Memory B cell (primary cell): ENCODE results near the gene ERBB4.
A peak's percentile ranks its signal among the peaks of the same experiment; 100 is the strongest.

Experiments used
- ATAC-seq: fragments of 150-1000 bp; cut with Tn5 transposase; 2 replicates; pipeline ENCODE4 v1.10.0; 2021; ENCODE audit warnings: low read depth, mild to moderate bottlenecking, moderate library complexity
- DNase-seq, 2 donors: peaks; one replicate each; pipeline ENCODE4 v3.0.0; 2022; ENCODE audit warnings: low spot score in 2 of 2
- H3K27ac Mint-ChIP-seq: one replicate; pipeline ENCODE4 v1.8.0; 2022; ENCODE audit warnings: mild to moderate bottlenecking, moderate library complexity, mixed read lengths
- H3K27me3 Mint-ChIP-seq: one replicate; pipeline ENCODE4 v1.8.0; 2022; ENCODE audit warnings: mixed read lengths
- H3K36me3 Mint-ChIP-seq: one replicate; pipeline ENCODE4 v1.8.0; 2022; ENCODE audit warnings: mild to moderate bottlenecking, mixed read lengths
- H3K4me1 Mint-ChIP-seq: one replicate; pipeline ENCODE4 v1.8.0; 2022; ENCODE audit warnings: mixed read lengths
- H3K4me3 Mint-ChIP-seq: one replicate; pipeline ENCODE4 v1.8.0; 2022; ENCODE audit warnings: mild to moderate bottlenecking, moderate library complexity, mixed read lengths
- H3K9me3 Mint-ChIP-seq: one replicate; pipeline ENCODE4 v1.8.0; 2022; ENCODE audit warnings: mixed read lengths

ERBB4 gene

GRCh38 chr2:211447548-211447947 is 1091.1 kb downstream of the ERBB4 start:
- ATAC-seq (peak; percentile 52), DNase-seq (no peak)
- H3K9me3 Mint-ChIP-seq = peaks cover 2% of the 10 kb centered on the region
- H3K27me3 Mint-ChIP-seq = no peaks in the 10 kb centered on the region
- no peaks in the 10 kb centered on the region for H3K36me3 Mint-ChIP-seq
- H3K27ac Mint-ChIP-seq = no peak overlapping the region
- peaks cover 6% of the 10 kb centered on the region for H3K4me1 Mint-ChIP-seq
- H3K4me3 Mint-ChIP-seq = no peak overlapping the region

DNA sequence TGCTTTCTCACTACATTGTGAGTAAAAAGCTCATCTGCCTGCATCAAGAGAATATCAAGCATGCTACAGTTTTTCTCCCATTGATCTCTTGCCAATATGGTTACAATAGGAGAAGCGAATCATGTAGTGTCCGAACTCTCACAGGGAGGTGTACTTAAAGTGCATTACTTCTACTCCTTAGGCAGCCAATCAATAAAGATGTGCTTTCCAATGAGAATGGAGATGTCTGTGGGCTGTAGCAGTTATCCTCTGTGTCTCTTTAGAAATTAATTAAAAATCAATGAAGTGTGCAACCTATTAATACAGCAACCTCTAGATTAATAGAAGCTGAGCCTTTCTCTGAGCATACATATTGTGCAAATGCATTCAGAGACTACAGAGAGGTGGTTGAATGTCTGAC is 1098.5 kb downstream of the ERBB4 start:
- Mint-ChIP-seq H3K9me3 (no peaks in the 10 kb centered on the region), H3K36me3 (no peaks in the 10 kb centered on the region), H3K4me3 (no peak overlapping the region), H3K27me3 (no peaks in the 10 kb centered on the region), H3K4me1 (no peaks in the 10 kb centered on the region), H3K27ac (no peak overlapping the region)
- ATAC-seq (no peak), DNase-seq (no peak)

DNA sequence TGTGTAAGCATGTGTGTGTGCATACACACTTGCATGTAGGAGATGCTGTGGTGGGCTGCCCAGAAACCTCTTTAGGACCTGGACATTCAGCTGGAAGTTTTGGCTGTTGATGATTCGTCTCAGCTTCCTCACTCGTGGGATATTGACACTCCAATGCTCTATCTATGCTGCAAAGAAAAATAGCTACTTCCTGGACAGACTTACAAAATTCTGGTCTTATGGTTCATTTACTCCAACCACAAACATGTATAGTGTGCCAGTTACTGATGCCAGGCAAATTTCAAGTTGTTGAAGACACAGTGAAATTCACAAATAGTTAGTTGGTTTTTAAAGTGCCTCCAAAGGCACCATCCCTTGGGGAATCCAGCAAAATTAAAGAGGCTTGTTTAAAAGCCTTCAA is 1099.6 kb downstream of the ERBB4 start:
- Mint-ChIP-seq H3K4me1 (no peaks in the 10 kb centered on the region), H3K27ac (no peak overlapping the region), H3K27me3 (no peaks in the 10 kb centered on the region), H3K36me3 (no peaks in the 10 kb centered on the region), H3K9me3 (no peaks in the 10 kb centered on the region), H3K4me3 (no peak overlapping the region)
- no peak for DNase-seq
- ATAC-seq = no peak

DNA sequence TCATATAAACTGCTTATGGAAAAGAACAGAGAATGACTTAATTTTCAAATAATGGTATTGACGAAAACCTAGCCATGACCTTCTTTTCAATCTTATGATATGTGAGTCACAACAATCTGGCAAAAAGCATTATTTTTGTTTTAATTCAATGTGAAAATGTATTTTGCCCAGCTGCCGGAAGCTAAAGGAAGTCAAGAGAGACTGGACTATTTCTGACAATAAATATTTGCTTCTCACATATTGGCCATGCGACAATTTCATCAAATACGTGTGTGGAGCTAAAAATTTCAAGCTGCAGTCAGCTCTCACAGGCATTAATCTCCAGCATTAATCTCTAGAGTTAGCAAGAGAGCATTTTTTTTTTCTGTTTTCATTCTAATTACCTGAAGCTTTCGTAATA is 1101.2 kb downstream of the ERBB4 start:
- Mint-ChIP-seq H3K27me3 (no peaks in the 10 kb centered on the region), H3K4me1 (no peaks in the 10 kb centered on the region), H3K4me3 (no peak overlapping the region), H3K36me3 (no peaks in the 10 kb centered on the region), H3K27ac (no peak overlapping the region), H3K9me3 (peaks cover 4% of the 10 kb centered on the region)
- DNase-seq (no peak), ATAC-seq (no peak)

- Mint-ChIP-seq H3K36me3 (no peaks in the 10 kb centered on the region), H3K4me1 (no peaks in the 10 kb centered on the region), H3K9me3 (peaks cover 4% of the 10 kb centered on the region), H3K27me3 (no peaks in the 10 kb centered on the region), H3K4me3 (no peak overlapping the region), H3K27ac (no peak overlapping the region)
- ATAC-seq (no peak), DNase-seq (no peak)
These were observed 1102.4 kb downstream of the ERBB4 start for GRCh38 chr2:211436182-211436581.

DNA sequence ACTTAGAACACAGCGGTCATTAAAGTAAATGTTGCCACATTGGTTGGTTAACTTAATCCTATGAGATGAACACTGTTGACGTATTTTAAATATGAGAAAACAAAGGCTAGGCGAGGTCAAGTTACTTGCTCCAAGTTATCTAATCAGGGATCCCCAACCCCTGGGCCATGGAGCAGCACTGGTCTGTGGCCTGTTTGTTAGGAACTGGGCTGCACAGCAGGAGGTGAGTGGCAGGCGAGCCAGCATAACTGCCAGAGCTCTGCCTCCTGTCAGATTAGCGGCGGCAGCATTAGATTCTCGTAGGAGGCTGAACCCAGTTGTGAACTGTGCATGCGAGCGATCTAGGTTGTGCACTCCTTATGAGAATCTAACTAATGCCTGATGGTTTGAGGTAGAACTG is 1103.3 kb downstream of the ERBB4 start:
- Mint-ChIP-seq H3K36me3 (no peaks in the 10 kb centered on the region), H3K27ac (no peak overlapping the region), H3K4me3 (no peak overlapping the region), H3K9me3 (peaks cover 4% of the 10 kb centered on the region), H3K4me1 (no peaks in the 10 kb centered on the region), H3K27me3 (no peaks in the 10 kb centered on the region)
- ATAC-seq (no peak), DNase-seq (no peak)

DNA sequence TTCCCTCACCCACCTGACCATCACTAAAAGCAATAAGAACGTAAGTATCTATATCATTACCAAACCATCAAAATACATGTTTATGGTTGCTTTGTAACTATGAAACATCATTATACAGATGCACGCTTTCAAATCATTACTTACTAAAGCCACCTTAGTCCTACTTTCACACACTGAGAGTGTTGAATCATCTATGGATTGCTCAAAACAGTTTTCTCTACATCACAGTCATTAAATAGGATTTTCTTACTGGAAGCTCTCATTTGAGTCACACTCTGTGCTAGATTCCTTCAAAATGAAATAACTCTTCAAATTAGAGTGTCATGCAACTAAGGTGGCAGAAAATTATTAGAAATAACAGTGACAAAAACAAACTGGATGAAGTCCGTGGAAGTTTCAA is 1103.8 kb downstream of the ERBB4 start:
- no peak for DNase-seq
- H3K36me3 Mint-ChIP-seq = no peaks in the 10 kb centered on the region
- no peak for ATAC-seq
- H3K27me3 Mint-ChIP-seq = no peaks in the 10 kb centered on the region
- peaks cover 4% of the 10 kb centered on the region for H3K9me3 Mint-ChIP-seq
- H3K27ac Mint-ChIP-seq = no peak overlapping the region
- H3K4me3 Mint-ChIP-seq = no peak overlapping the region
- no peaks in the 10 kb centered on the region for H3K4me1 Mint-ChIP-seq

- Mint-ChIP-seq H3K27ac (no peak overlapping the region), H3K9me3 (peaks cover 5% of the 10 kb centered on the region)
These were observed 1109.2 kb downstream of the ERBB4 start for GRCh38 chr2:211429256-211429920.

DNA sequence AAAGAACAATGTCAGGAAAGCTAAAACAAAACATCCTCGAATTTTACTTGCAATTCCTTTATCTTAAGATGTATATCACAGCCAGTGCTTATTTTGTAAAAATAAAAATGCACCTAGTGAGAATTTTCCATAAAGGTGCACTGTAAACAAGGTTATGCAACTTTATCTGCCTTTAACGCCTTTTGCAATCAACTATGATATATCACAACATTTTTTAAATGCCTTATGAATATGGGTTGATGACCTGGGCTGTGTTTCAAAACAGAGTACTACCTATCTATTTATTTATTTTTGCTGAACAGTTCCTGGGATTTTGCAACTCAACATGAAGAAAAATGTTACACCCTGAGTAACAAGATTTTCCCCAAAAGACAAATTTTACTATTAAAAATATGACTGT is 1112.4 kb downstream of the ERBB4 start:
- Mint-ChIP-seq H3K27me3 (no peaks in the 10 kb centered on the region), H3K9me3 (peaks cover 1% of the 10 kb centered on the region), H3K4me1 (no peaks in the 10 kb centered on the region), H3K36me3 (no peaks in the 10 kb centered on the region), H3K27ac (no peak overlapping the region), H3K4me3 (no peak overlapping the region)
- DNase-seq (no peak), ATAC-seq (no peak)

More at GRCh38 chr2:211429256-211429920, 1109.2 kb downstream of the ERBB4 start:
- Mint-ChIP-seq H3K27me3 (no peaks in the 10 kb centered on the region), H3K4me3 (no peak overlapping the region), H3K4me1 (no peaks in the 10 kb centered on the region), H3K36me3 (no peaks in the 10 kb centered on the region)
- ATAC-seq = no peak
- DNase-seq = no peak

DNA sequence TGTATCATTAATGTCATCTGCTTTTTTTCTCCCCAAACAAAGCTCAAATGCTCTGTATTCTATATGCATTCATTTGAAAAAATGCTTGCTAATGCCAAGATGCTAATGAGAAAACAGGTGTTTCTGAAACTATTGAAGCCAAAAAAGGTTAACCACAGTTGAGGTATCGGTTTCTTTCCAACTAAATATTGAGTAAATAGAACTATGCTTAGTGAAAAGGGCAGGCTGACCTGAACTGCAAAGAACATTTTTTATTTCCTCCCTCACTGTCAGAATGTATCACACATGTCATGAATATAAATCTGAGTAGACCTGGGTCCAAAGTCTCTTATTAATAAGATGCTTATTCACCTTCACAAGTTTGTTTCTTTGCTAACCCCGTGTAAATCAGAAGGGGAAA is 1115.6 kb downstream of the ERBB4 start:
- ATAC-seq (peak; percentile 59), DNase-seq (no peak)
- Mint-ChIP-seq H3K4me1 (no peaks in the 10 kb centered on the region), H3K36me3 (no peaks in the 10 kb centered on the region), H3K27me3 (no peaks in the 10 kb centered on the region), H3K4me3 (peak overlapping the region; percentile 17), H3K9me3 (no peaks in the 10 kb centered on the region), H3K27ac (no peak overlapping the region)

GRCh38 chr2:211417544-211417943 is 1121.1 kb downstream of the ERBB4 start:
- no peaks in the 10 kb centered on the region for H3K4me1 Mint-ChIP-seq

DNA sequence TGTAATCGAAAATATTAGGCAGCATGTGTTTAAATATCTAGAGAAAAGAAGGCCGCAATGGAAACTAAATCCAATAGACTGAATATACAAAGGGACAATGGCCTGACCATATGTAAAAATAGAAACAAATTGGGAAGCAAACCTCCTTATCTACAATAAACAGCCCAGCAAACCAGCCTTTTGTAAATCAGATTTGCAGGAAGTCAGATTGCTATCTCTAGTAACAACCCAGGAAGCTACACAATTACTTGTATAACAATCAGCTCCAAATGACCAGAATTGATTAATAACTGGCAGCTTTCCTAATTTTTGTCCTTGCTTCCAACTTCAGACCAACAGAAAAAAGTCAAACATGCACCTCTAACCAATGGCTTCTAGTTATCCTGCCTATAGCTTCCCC is 1122.2 kb downstream of the ERBB4 start:
- Mint-ChIP-seq H3K27me3 (no peaks in the 10 kb centered on the region), H3K27ac (no peak overlapping the region), H3K36me3 (no peaks in the 10 kb centered on the region), H3K4me3 (no peak overlapping the region), H3K9me3 (no peaks in the 10 kb centered on the region), H3K4me1 (no peaks in the 10 kb centered on the region)
- ATAC-seq = no peak
- DNase-seq = no peak

More at GRCh38 chr2:211417544-211417943, 1121.1 kb downstream of the ERBB4 start:
- Mint-ChIP-seq H3K27me3 (no peaks in the 10 kb centered on the region), H3K9me3 (no peaks in the 10 kb centered on the region), H3K4me3 (no peak overlapping the region), H3K27ac (no peak overlapping the region), H3K36me3 (no peaks in the 10 kb centered on the region)
- DNase-seq (no peak), ATAC-seq (no peak)

GRCh38 chr2:211413746-211414145 is 1124.9 kb downstream of the ERBB4 start:
- H3K9me3 Mint-ChIP-seq = no peaks in the 10 kb centered on the region
- no peaks in the 10 kb centered on the region for H3K4me1 Mint-ChIP-seq
- no peaks in the 10 kb centered on the region for H3K27me3 Mint-ChIP-seq
- no peak for ATAC-seq
- H3K27ac Mint-ChIP-seq = no peak overlapping the region
- H3K4me3 Mint-ChIP-seq = no peak overlapping the region
- DNase-seq = no peak
- no peaks in the 10 kb centered on the region for H3K36me3 Mint-ChIP-seq

GRCh38 chr2:211408483-211408891 is 1130.1 kb downstream of the ERBB4 start:
- H3K27me3 Mint-ChIP-seq = no peaks in the 10 kb centered on the region
- ATAC-seq (no peak), DNase-seq (no peak)
- no peak overlapping the region for H3K27ac Mint-ChIP-seq
- H3K9me3 Mint-ChIP-seq = peaks cover 3% of the 10 kb centered on the region
- H3K4me1 Mint-ChIP-seq = no peaks in the 10 kb centered on the region
- H3K36me3 Mint-ChIP-seq = no peaks in the 10 kb centered on the region
- no peak overlapping the region for H3K4me3 Mint-ChIP-seq

- H3K9me3 Mint-ChIP-seq = peaks cover 3% of the 10 kb centered on the region
- no peak for DNase-seq
- no peak overlapping the region for H3K4me3 Mint-ChIP-seq
- no peaks in the 10 kb centered on the region for H3K4me1 Mint-ChIP-seq
- no peak for ATAC-seq
- H3K27me3 Mint-ChIP-seq = no peaks in the 10 kb centered on the region
- H3K36me3 Mint-ChIP-seq = no peaks in the 10 kb centered on the region
- no peak overlapping the region for H3K27ac Mint-ChIP-seq
These were observed 1131.5 kb downstream of the ERBB4 start for GRCh38 chr2:211407076-211407475.
